GM18498 (cell line): ENCODE results near the gene THUMPD2.
"Not testable (repeated sequence)": the region's sequence is repeated elsewhere in the genome, so short reads cannot be mapped to it uniquely, and the experiment has no call there.

Experiments used
- ATAC-seq: cut with Tn5 transposase; IDR thresholded peaks from one replicate; pipeline ENCODE4 v1.9.1; 2021; ENCODE audit warnings: mild to moderate bottlenecking, moderate library complexity; ENCODE audit not compliant: unreplicated experiment

The THUMPD2 gene, protein sequence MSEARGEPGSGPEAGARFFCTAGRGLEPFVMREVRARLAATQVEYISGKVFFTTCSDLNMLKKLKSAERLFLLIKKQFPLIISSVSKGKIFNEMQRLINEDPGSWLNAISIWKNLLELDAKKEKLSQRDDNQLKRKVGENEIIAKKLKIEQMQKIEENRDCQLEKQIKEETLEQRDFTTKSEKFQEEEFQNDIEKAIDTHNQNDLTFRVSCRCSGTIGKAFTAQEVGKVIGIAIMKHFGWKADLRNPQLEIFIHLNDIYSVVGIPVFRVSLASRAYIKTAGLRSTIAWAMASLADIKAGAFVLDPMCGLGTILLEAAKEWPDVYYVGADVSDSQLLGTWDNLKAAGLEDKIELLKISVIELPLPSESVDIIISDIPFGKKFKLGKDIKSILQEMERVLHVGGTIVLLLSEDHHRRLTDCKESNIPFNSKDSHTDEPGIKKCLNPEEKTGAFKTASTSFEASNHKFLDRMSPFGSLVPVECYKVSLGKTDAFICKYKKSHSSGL

DNA sequence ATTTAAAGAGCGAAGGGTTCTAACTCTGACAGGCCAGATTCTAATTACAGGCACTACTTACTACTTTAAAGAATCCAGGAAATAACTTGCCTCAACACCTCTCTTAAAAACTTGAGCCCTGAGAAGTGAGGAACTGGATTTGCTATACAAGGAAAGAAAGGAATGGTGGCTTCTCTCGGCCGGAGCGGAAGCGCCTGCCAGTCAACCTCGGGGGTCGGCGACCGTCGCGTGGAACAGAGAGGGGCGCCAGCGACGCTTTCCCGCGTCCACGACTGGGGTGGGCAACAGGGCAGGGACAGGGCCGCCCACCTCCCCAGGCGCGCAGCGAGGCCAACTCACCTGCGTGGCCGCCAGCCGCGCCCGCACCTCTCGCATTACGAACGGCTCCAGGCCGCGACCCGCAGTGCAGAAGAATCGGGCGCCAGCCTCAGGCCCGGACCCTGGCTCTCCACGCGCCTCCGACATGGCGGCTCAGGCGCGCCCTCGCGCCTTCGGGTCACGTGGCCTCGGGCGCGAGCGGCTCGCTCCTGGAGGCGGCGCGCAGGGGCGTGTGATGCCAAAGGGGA is at the start of gene THUMPD2:
TSS of gene THUMPD2 (minus strand) at position 484 of the 566 bp plus-strand sequence. CDS start at position 465, 19 bp downstream.
- ATAC-seq, result peak; percentile 79

DNA sequence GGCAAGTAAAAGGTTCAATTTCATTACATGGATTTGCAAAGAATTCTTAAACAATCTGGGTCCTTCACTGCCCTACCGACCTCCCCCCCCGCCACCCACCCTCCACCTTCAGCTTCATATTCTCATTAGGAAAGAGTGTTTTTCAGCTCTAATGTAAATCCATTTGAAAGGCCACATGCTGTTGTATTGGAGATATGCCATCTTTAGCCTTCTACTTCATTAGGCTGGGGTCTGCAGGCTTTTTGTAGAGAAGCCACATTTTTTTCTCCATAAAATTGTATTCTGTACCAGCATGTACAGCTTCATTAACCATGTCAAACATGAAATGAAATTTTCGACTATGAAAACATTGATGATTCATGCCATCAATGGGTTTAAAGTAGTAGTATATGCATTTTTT is 42.8 kb upstream of the THUMPD2 start:
- ATAC-seq, result no peak

DNA sequence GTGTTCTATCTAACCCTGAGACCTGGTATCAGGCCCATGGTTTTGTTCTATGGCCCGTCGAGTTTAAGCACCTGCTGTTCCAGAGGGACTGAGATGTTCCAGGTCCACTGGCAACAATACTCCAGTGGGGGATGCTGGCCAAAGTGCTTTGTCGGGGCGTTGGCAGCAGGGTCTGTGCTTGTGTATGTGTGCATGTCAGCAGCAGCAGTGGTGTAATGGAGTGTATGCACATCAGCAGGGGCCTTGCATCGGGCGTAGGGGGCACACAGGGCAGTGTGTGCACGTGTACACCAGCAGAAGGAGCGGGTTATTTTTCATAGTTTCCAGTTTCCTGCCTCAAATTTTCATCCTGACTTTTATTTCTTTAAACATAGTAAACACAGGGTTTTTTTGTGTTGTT is 37.8 kb upstream of the THUMPD2 start:
- ATAC-seq, result no peak

DNA sequence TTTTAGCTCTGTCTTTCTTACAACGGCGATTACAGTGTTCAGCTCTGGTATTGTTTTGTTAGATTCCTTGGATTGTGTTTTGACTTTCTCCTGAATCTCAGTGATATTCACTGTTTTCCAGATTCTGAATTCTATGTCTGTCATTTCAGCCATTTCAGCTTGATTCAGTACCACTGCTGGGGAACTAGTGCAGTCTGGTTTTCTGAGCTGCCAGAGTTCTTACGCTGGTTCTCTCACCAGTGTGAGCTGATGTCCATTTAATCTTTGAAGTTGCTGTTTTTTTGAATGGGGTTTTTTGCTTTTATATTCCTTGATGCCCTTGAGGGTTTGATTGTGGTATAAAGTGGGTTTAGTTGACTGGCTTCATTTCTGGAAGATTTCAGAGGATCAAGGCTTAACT is 37.4 kb upstream of the THUMPD2 start:
- no peak for ATAC-seq

DNA sequence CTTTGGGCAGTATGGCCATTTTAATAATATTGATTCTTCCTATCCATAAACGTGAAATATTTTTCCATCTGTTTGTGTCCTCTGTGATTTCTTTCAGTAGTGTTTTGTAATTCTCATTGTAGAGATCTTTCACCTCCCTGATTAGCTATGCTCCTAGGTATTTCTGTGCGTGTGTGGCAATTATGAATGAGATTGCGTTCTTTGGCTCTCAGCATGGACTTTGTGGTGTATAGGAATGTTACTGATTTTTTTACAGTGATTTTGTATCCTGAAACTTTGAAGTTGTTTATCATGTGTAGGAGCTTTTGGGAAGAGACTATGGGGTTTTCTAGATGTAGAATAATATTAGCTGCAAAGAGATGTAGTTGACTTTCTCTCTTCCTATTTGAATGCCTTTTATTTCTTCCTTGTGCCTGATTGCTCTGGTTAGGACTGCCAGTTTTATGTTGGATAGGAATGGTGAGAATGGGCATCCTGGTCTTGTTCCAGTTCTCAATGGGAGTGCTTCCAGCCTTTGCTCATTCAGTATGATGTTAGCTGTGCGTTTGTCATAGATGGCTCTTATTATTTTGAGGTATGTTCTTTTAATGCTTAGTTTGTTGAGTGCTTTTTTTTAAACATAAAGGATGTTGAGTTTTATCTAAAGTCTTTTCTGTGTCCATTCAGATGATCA is 27.0 kb upstream of the THUMPD2 start:
- no peak for ATAC-seq

DNA sequence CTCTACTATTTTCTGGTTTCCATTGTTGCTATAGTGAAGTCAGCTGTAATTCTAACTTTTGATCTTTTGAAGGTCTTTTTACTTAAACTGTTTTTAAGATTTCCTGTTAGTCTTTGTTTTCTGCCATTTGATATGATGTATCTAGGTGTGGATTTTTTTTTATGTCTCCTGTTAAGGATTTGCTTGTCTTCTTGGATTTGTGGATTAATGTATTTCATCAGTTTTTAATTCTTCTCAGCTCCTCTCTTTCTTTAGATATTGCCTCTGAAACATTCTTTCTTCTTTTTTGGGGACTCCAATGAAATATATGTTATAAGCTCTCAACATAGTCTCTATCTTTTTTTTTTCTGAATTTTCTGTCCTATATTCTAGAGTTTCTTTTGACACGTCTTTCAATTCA is 24.8 kb upstream of the THUMPD2 start:
- ATAC-seq, result no peak

DNA sequence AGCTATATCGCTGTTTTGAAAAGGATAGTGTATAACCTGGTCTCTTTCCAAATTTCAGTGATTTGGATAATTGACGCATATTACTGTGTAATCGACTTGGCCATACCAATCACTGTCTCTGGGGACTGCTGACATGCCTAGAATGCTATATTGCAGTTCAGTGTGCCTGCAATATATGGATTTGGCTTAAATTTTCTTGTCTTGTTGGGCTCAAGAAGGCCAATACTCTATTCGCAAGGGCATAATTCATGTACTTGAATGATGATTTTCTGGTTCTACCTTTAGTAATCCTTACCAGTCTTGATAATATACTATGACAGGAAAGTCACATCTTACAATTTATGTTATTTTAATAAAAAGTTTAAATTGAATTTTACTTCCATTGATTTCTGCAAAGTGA is 21.7 kb upstream of the THUMPD2 start:
- ATAC-seq, result no peak

DNA sequence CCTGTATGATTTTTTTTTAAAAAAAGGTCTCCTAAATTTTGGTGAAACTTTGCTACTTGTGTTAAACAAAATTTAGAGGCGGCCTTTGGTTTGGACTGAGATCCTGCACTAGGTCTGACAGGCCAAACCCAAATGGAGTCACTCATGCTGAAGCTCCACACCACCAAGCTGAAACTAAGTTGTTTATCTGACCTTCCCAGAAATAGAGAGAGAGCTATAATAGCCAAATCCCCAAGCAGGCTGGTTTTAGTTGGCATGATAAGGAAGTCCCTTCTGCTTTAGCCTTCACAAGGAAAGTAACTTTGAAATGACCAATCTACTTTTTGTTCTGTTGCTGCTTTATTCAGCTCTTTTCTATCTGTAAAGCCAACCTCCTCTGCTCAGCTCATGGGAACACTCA is 17.1 kb upstream of the THUMPD2 start:
- ATAC-seq, result no peak

DNA sequence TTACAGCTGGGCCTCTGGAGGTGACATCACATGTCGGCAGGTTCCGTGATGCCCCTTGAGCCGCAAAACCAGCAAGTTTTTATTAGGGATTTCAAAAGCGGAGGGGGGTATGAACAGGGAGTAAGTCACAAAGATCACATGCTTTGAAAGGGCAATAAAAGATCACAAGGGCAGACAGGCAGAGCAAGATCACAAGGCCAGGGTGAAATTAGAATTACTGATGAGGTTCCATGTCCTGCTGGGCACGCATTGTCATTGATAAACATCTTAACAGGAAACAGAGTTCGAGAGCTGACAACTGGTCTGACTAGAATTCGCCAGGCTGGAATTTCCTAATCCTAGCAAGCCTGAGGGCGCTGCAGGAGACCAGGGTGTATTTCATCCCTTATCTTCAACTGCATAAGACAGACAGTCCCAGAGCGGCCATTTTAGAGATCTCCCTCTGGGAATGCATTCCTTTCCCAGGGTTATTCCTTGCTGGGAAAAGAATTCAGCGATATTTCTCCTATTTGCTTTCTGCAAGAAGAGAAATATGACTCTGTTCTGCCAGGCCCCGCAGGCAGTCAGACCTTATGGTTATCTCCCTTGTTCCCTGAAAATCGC is 11.3 kb upstream of the THUMPD2 start:
- not testable (repeated sequence) for ATAC-seq

DNA sequence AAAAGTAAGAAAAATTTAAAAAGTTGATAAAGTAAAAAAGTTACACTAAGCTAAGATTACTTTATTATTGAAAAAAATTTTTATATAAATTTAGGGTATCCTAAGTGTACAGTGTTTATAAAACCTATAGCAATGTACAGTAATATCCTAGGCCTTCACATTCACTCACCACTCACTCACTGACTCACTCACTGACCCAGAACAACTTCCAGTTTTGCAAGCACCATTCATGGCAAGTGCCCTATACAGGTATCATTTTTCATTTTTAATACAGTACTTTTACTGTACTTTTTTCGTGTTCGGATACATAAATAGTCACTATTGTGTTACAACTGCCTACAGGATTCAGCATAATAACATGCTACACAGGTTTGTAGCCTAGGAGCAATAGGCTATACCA is 8.9 kb upstream of the THUMPD2 start:
- no peak for ATAC-seq

DNA sequence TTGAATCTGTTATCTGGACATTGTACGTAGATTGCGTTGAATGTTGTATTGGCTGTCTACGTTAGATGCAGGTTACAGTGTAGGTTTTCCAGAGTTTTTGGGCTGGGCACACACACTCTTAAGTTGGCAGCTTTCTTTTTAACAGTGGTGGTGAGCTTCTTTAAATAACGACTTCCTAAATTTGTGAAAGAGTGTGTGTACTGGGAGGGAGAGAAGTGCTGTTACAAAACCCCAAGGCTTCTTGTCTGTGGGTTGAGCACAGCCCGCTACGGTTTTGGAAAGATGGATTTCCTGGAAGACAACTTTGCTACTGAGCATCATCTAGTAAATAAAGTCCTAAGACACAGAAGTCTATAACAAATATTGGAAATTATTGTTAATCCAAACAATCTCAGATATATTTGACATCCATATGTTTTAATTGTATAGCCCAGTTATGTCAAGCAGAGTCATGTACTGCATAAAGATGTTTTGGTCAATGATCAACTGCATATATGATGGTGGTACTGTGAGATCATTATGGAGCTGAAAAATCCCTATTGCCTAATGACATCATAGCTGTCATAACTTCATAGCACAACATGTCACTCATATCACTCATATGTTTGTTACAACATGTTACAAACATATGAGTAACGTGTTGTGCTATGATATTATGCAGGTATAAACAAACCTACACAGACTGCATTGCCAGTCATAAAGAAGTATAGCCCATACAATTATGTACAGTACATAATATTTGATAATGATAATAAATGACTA is 7.9 kb upstream of the THUMPD2 start:
- no peak for ATAC-seq

DNA sequence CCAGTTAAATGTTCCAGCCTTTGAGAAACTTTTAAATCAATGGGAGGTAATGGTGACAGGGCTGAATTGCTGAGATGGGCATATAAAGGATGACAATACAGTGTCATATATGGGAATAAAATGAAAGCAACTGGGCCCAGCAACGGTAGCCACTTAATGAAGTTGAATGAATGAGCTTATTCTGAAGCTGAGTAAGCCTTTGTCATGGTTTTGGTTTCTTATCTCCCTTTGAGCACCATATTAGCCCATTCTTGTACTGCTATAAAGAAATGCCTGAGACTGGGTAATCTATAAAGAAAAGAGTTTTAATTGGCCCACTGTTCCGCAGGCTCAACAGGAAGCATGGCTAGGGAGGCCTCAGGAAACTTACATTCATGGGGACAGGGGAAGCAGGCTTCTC is 3.5 kb upstream of the THUMPD2 start:
- no peak for ATAC-seq

DNA sequence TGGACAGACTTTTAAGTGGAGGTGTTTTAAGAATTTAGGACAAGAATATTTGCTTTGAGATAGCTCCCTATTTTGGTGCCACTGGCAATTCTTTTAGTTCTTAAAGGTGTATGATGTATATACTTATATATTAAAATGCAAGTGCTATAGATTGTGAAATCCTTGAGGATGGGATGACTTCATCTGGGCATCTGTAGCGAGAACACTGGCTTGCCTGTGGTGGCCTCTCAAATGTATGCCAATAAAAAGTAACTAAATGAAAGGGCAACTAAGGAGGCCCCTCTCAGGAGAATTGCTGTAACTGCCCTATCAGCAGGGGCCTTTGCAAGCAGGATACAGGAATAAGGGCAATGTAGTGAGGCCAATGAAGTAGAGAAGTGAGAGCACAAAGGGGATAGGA is 2.6 kb upstream of the THUMPD2 start:
- ATAC-seq, result no peak

DNA sequence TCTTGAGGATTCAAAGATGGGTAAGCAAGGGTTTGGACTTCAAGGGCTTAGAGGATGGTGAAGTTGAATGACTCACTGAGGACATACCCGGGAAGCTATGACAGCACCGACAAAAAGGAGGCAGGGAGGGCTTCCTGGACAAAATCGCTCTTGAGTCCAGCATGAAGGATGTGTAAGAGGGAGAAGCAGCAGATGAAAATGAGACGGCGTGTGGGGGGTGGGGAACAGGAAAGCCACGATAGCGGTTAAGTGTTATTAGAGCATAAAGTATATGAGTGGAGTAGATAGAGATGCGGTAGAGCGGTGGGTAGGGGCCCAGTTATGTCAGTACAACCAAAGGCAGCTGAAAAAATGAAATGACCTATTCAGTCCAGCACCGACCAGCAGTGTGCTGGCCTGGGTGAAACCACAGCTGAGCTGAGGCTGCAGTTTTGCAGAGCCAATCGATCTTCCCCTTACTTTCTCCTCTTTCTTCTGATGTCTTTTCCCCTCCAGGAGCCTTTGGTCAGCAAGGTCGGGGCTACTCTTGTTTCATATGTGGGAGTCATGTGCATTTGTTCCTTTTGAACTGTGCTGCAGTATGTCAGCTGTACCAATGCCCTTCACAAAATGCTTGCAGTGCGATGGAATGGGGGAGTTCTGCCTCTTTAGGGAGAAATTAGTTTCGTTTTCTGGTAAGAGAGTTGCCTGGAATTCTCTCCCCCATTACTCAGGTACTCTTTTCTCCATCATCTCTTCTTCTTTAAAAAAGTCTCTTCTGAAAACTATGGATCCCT is 2.0 kb upstream of the THUMPD2 start:
- ATAC-seq, result no peak

DNA sequence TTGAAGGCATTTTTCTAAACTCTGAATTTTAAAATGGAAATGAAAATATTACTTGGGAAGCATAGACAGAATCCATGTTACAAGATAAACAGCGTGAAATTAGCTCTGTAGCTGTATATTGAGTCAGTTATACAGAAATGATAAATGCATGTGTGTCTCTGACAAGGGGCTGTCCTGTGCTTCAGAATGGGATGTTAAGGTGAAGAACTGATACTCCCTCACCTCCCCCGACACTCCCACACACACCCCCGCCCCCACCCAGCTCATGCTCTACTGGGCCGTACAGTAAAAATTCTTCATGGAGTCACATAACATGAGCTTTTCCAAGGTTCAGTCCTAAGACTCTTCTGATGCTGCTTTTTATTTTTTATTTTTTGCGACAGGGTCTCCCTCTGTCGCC is 869 bp upstream of the THUMPD2 start:
- ATAC-seq, result no peak

DNA sequence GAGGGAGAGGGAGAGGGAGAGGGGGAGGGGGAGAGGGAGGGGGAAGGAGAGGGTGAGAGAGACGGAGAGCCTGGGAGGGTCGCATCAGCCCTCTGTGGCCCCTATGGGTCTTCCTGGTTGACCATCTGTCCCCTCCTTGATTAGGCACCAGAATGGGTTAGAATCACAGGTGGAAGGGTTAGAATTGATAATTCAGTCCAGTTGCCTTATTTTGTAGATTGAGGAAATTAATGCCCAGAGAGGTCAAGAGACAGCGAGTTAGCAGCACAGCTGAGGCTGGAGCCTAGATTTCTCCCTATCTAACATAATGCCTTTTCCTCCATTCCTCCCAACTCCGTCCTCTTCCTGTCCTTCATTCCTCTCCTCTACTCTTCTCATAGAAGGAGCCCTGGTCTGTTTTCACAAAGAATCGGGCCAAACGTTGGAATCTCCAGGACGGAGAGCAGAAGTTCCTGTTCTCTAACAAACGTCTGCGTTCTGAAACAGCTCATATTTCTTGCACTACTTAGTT is 338 bp upstream of the THUMPD2 start:
- ATAC-seq, result no peak

DNA sequence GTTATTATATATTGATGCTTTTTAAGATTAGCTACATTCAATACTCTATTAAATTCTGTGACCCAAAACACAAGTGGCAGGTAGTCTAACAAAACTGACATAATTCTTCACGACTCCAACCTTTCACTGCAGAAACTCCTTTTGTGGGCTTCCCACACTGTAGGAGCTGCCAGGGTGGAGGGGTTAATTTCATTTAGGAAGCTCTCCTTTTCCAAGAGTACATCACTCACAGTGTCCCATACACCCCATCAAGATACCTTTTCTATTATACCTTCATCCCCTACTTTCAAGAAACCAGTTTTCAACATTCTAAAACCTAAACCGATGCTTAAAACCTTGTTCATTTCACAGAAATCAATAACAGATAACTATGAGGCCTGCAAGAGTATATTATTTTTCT is 825 bp downstream of the THUMPD2 start:
- ATAC-seq, result peak; percentile 9

DNA sequence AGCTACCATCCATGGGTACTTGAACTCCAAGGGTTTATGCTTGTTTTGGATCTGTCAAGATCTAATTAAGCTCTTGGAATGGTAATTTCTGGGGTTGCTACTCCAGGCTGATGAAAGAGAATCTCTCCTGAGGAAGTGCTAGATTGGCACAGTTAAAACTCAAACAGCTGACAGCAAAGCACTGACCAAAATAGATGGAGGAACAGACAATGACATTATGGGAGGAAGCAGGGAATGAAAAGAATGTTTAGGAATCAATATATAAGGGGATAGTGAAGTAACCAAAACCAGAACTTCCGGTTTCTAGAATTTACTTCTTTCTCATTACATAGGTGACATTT is 6.3 kb downstream of the THUMPD2 start:
- no peak for ATAC-seq

DNA sequence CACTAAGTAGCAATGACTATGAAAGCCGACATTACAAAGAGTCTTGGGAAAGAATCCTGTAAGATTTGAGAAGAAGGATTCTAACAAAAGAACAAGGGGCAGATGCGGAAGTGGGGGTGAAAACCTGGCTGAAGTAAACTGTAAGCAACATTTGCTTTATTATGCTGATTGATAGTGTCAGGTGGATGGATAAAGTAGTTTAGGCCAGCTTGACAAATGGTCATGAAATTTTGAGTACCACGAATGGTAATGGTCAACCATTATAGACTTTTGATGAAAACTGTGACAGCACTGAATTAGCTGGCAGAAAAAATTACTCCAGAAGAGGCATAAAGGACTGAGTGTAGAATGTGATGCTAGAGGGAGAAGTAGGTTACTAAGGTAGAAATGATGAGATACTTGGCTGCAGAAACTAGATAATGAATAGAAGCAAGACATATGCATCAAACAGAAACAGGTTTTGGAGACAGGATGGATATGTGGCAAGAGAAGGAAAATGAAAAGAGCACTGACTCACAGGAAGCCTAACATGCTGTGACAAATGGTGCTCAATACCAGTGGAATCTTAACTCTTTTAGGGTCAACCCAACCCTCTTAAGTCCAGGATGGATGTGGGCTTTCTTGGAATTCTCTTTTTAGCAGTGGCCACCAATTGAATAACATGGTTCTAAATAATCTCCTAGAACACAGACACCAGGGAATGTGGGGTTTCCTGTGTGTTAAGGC is 6.8 kb downstream of the THUMPD2 start:
- ATAC-seq, result no peak
